ENCODE results near the gene ATP8A1. TPM values are rescaled to one million over a fixed set of nuclear protein-coding genes. Genes with fewer than 3 reads are reported as not detected.
A peak's percentile ranks its signal among the peaks of the same experiment; 100 is the strongest.
"Not testable (repeated sequence)": the region's sequence is repeated elsewhere in the genome, so short reads cannot be mapped to it uniquely, and the experiment has no call there.

ATP8A1 gene
- total RNA-seq, result 10 to 100 TPM; 15.2 to 24.7 TPM

DNA sequence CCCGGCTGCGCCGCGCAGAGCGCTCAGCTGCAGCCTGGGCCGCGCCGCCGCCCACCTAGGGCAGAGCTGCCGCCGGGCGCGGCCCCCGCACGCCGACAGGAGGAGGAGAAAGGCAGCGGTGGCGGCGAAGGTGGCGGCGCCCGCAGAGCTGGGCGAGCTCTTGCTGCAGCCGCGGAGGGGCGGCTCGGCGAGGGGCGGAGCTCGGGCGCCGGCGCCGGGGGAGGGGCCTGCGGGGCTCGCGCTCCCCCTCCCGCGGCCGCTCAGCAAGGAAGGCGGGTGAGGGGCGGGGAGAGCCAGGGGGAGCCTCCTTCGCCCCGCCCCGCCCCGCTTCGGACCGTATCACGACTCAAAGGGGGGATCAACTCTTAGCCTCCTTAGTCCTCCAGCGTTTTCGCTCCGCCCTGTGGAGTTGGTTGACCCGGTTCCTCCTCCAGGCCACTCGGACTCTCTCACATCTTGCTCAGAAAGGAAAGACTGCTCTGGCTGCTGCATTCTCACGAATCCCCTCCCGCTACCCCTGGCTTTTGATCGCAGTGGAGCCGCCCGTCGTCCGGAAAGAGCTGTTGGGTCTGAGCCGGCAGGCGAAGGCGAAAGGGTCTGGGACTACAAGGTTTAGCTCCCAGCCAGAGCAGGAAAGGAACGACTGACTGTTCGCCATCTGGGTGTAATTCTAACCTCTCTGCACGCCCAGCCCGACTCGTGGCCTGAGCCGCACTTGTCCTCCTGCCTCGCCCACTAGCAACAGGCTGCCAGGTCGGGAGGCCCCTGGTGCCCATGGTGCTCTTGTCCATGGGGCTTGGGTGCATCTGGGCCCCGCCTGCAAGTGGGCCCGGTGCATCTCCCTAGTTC lies at the start of gene ATP8A1:
ATP8A1 (minus strand) TSS at position 162 of the 849 bp plus-strand sequence. CDS start 232 bp downstream, outside the sequence.
- H3K4me3 ChIP-seq, result peak within 1 kb of the TSS; percentile 91
- H3K4me1 ChIP-seq (ENCODE audit: control insufficient read depth in 1 of 2, low read depth in 2 of 2), result peaks cover 26 to 32% of the 10 kb centered on the region in 2 donors
- H3K9me3 ChIP-seq, result no peaks in the 10 kb centered on the region
- peak within 1 kb of the TSS; percentile 84 to 90 for H3K27ac ChIP-seq
- no peaks in the 10 kb centered on the region for H3K27me3 ChIP-seq (replicated peaks; ENCODE audit: insufficient read depth)
- DNase-seq (ENCODE audit: low spot score) (peak; percentile 77), ATAC-seq (ENCODE audit: insufficient number of reproducible peaks, low FRiP score, low read depth) (peak; percentile 93)
- no peaks in the 10 kb centered on the region for H3K36me3 ChIP-seq
- no peak for TF ChIP-seq CTCF (IDR thresholded peaks at IDR 0.05)

- no peak for TF ChIP-seq CTCF (IDR thresholded peaks at IDR 0.05)
- Histone ChIP-seq H3K27ac (no peak overlapping the region), H3K4me1 (ENCODE audit: control insufficient read depth in 1 of 2, low read depth in 2 of 2) (no peaks in the 10 kb centered on the region), H3K36me3 (no peaks in the 10 kb centered on the region), H3K4me3 (no peak overlapping the region), H3K27me3 (replicated peaks; ENCODE audit: insufficient read depth) (no peaks in the 10 kb centered on the region), H3K9me3 (no peaks in the 10 kb centered on the region)
- no peak for ATAC-seq (ENCODE audit: insufficient number of reproducible peaks, low FRiP score, low read depth)
- no peak for DNase-seq (ENCODE audit: low spot score)
These were observed 49.2 kb upstream of the ATP8A1 start for GRCh38 chr4:42706086-42706485.

- Histone ChIP-seq H3K27me3 (replicated peaks; ENCODE audit: insufficient read depth) (no peaks in the 10 kb centered on the region), H3K36me3 (no peaks in the 10 kb centered on the region), H3K4me1 (ENCODE audit: control insufficient read depth in 1 of 2, low read depth in 2 of 2) (no peaks in the 10 kb centered on the region), H3K4me3 (no peak overlapping the region), H3K9me3 (no peaks in the 10 kb centered on the region), H3K27ac (no peak overlapping the region)
- no peak for ATAC-seq (ENCODE audit: insufficient number of reproducible peaks, low FRiP score, low read depth)
- DNase-seq (ENCODE audit: low spot score), result no peak
- no peak for TF ChIP-seq CTCF (IDR thresholded peaks at IDR 0.05)
These were observed 46.9 kb upstream of the ATP8A1 start for GRCh38 chr4:42703813-42704212.

DNA sequence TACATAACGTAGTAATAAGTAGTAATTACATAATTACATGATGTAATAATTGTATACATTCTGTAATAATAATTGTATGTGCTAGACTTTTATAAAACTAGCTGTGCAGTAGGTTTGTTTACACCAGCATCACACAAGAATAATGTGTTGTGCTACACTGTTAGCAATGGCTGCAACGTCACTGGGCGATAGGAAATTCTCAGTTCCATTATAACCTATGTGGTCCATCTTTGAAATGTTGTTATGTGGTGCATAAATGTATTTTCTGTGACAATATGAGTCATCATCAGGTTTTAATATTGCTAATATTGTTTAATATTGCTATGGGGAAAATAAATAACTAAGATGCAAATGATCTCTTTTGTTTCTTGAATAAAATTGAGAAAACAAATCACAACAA lies 46.0 kb upstream of the ATP8A1 start:
- TF ChIP-seq CTCF (IDR thresholded peaks at IDR 0.05), result no peak
- H3K9me3 ChIP-seq, result no peaks in the 10 kb centered on the region
- H3K4me1 ChIP-seq (ENCODE audit: control insufficient read depth in 1 of 2, low read depth in 2 of 2), result no peaks in the 10 kb centered on the region
- no peaks in the 10 kb centered on the region for H3K36me3 ChIP-seq
- no peaks in the 10 kb centered on the region for H3K27me3 ChIP-seq (replicated peaks; ENCODE audit: insufficient read depth)
- H3K4me3 ChIP-seq, result no peak overlapping the region
- no peak overlapping the region for H3K27ac ChIP-seq
- DNase-seq (ENCODE audit: low spot score) (no peak), ATAC-seq (ENCODE audit: insufficient number of reproducible peaks, low FRiP score, low read depth) (no peak)

DNA sequence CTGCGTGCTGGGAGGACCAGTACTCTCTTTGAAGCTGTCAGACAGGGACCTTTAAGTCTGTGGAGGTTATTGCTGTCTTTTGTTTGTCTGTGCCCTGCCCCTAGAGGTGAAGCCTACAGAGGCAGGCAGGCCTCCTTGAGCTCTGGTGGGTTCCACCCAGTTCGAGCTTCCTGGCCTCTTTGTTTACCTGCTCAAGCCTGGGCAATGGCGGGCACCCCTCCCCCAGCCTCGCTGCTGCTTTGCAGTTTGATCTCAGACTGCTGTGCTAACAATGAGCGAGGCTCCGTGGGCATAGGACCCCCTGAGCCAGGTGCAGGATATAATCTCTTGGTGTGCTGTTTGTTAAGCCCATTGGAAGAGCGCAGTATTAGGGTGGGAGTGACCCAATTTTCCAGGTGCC lies 44.9 kb upstream of the ATP8A1 start:
- H3K27me3 ChIP-seq (replicated peaks; ENCODE audit: insufficient read depth); ATAC-seq (ENCODE audit: insufficient number of reproducible peaks, low FRiP score, low read depth); H3K27ac ChIP-seq; DNase-seq (ENCODE audit: low spot score); H3K4me3 ChIP-seq; H3K9me3 ChIP-seq; H3K4me1 ChIP-seq (ENCODE audit: control insufficient read depth in 1 of 2, low read depth in 2 of 2); H3K36me3 ChIP-seq: not testable (repeated sequence)

All from thoracic aorta (tissue), 2 donors.